Liver (tissue), 3 donors: ENCODE results near the gene ADAMTS2.

Experiments used
- GABPA ChIP-seq, 2 donors: IDR thresholded peaks in 1 of 2; conservative IDR thresholded peaks in 1 of 2; 2 replicates each; pipeline ENCODE4 v1.6.1; 2016; ENCODE audit warnings: antibody characterized with exemption in 2 of 2, mild to moderate bottlenecking in 1 of 2, moderate library complexity in 1 of 2
- HNF4A ChIP-seq, 2 donors: conservative IDR thresholded peaks; 2 replicates each; pipeline ENCODE4 v1.6.1; 2016; ENCODE audit warnings: antibody characterized with exemption in 2 of 2, mild to moderate bottlenecking in 2 of 2
- JUND ChIP-seq, 2 donors: IDR thresholded peaks; 2 replicates each; pipeline ENCODE4 v1.6.1; 2016; ENCODE audit warnings: antibody characterized with exemption in 2 of 2
- NR2F2 ChIP-seq: IDR thresholded peaks from 2 replicates; pipeline ENCODE4 v1.6.1; 2016; ENCODE audit warnings: antibody characterized with exemption
- RAD21 ChIP-seq, 2 donors: IDR thresholded peaks; 2 replicates each; pipeline ENCODE4 v1.6.1; 2016; ENCODE audit warnings: antibody characterized with exemption in 2 of 2, mild to moderate bottlenecking in 2 of 2
- RXRA ChIP-seq, 2 donors: IDR thresholded peaks; 2 replicates each; pipeline ENCODE4 v1.6.1; 2017 to 2018; ENCODE audit warnings: antibody characterized with exemption in 2 of 2, mild to moderate bottlenecking in 1 of 2
- SP1 ChIP-seq: IDR thresholded peaks from 2 replicates; pipeline ENCODE4 v1.6.1; 2018; ENCODE audit warnings: antibody characterized with exemption, mild to moderate bottlenecking
- TAF1 ChIP-seq: conservative IDR thresholded peaks from 2 replicates; pipeline ENCODE4 v1.6.1; 2016; ENCODE audit warnings: antibody characterized with exemption, mild to moderate bottlenecking
- YY1 ChIP-seq: IDR thresholded peaks from 2 replicates; pipeline ENCODE4 v1.6.1; 2016; ENCODE audit warnings: antibody characterized with exemption, mild to moderate bottlenecking
- TF ChIP-seq, protein P1 (sequence below): fragments of 150-350 bp; IDR thresholded peaks from 2 replicates; pipeline ENCODE4 v1.5.1; 2017; ENCODE audit warnings: improper control_type of control experiment, low read depth, low read length; ENCODE audit not compliant: missing input control
- TF ChIP-seq, protein P2 (sequence below): IDR thresholded peaks from 2 replicates; pipeline ENCODE4 v1.6.1; 2016; ENCODE audit warnings: antibody characterized with exemption, mild to moderate bottlenecking
- TF ChIP-seq, protein P3 (sequence below): IDR thresholded peaks from 2 replicates; pipeline ENCODE4 v1.6.1; 2016; ENCODE audit warnings: antibody characterized with exemption
- TF ChIP-seq, protein P4 (sequence below): IDR thresholded peaks from 2 replicates; pipeline ENCODE4 v1.6.1; 2016; ENCODE audit warnings: antibody characterized with exemption
- TF ChIP-seq, protein P5 (sequence below): IDR thresholded peaks from 2 replicates; pipeline ENCODE4 v1.6.1; 2016; ENCODE audit warnings: antibody characterized with exemption
- donor health status: healthy.
- donor health status: healthy.

DNA sequence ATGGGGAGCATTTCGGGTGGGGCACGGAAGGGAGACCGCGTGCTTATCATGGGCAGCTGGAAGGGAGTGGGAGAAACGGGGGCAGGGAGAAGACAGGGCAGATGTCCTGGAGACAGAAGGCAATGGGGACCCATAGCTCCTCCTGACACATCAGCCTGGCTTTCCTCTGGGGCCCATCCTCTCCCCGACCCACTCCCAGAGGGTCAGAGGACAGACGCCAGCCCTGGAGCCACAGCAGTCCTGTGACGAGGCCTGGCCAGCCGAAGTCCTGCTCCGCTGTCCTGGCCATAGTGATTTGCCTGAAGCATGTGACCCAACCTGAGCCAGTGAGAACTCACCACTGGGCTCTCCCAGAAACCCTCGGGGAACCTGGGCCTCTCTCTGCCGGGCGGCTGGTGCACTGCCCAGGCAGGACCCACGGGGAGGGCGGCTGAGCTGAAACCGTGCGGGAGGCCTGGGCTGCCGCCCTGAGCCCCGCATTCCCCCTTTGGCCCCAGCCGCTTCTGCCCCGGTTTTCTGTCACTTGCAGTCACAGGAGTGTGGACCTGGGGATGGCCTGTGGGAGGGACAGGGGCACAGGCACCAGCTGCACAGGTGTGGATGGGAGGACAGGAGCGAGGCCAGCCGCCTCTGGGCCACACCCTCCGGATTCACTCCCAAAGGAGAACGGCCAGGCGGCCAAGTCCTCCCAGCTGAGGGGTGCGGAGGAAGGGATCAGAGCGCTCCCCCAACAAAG lies 19.8 kb downstream of the ADAMTS2 start:
- no peak for TF ChIP-seq TAF1
- TF ChIP-seq GABPA (IDR thresholded peaks at IDR 0.05 in 1 of 2, conservative IDR thresholded peaks at IDR 0.05 in 1 of 2): no peak
- TF ChIP-seq, protein P1, sequence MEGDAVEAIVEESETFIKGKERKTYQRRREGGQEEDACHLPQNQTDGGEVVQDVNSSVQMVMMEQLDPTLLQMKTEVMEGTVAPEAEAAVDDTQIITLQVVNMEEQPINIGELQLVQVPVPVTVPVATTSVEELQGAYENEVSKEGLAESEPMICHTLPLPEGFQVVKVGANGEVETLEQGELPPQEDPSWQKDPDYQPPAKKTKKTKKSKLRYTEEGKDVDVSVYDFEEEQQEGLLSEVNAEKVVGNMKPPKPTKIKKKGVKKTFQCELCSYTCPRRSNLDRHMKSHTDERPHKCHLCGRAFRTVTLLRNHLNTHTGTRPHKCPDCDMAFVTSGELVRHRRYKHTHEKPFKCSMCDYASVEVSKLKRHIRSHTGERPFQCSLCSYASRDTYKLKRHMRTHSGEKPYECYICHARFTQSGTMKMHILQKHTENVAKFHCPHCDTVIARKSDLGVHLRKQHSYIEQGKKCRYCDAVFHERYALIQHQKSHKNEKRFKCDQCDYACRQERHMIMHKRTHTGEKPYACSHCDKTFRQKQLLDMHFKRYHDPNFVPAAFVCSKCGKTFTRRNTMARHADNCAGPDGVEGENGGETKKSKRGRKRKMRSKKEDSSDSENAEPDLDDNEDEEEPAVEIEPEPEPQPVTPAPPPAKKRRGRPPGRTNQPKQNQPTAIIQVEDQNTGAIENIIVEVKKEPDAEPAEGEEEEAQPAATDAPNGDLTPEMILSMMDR: no peak
- TF ChIP-seq, protein P2, sequence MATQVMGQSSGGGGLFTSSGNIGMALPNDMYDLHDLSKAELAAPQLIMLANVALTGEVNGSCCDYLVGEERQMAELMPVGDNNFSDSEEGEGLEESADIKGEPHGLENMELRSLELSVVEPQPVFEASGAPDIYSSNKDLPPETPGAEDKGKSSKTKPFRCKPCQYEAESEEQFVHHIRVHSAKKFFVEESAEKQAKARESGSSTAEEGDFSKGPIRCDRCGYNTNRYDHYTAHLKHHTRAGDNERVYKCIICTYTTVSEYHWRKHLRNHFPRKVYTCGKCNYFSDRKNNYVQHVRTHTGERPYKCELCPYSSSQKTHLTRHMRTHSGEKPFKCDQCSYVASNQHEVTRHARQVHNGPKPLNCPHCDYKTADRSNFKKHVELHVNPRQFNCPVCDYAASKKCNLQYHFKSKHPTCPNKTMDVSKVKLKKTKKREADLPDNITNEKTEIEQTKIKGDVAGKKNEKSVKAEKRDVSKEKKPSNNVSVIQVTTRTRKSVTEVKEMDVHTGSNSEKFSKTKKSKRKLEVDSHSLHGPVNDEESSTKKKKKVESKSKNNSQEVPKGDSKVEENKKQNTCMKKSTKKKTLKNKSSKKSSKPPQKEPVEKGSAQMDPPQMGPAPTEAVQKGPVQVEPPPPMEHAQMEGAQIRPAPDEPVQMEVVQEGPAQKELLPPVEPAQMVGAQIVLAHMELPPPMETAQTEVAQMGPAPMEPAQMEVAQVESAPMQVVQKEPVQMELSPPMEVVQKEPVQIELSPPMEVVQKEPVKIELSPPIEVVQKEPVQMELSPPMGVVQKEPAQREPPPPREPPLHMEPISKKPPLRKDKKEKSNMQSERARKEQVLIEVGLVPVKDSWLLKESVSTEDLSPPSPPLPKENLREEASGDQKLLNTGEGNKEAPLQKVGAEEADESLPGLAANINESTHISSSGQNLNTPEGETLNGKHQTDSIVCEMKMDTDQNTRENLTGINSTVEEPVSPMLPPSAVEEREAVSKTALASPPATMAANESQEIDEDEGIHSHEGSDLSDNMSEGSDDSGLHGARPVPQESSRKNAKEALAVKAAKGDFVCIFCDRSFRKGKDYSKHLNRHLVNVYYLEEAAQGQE: no peak
- TF ChIP-seq YY1: no peak
- TF ChIP-seq RAD21 (IDR thresholded peaks at IDR 0.05): no peak
- no peak for TF ChIP-seq JUND (IDR thresholded peaks at IDR 0.05)
- TF ChIP-seq, protein P3, sequence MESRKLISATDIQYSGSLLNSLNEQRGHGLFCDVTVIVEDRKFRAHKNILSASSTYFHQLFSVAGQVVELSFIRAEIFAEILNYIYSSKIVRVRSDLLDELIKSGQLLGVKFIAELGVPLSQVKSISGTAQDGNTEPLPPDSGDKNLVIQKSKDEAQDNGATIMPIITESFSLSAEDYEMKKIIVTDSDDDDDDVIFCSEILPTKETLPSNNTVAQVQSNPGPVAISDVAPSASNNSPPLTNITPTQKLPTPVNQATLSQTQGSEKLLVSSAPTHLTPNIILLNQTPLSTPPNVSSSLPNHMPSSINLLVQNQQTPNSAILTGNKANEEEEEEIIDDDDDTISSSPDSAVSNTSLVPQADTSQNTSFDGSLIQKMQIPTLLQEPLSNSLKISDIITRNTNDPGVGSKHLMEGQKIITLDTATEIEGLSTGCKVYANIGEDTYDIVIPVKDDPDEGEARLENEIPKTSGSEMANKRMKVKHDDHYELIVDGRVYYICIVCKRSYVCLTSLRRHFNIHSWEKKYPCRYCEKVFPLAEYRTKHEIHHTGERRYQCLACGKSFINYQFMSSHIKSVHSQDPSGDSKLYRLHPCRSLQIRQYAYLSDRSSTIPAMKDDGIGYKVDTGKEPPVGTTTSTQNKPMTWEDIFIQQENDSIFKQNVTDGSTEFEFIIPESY: no peak
- no peak for TF ChIP-seq RXRA (IDR thresholded peaks at IDR 0.05)
- TF ChIP-seq SP1: no peak
- TF ChIP-seq, protein P4, sequence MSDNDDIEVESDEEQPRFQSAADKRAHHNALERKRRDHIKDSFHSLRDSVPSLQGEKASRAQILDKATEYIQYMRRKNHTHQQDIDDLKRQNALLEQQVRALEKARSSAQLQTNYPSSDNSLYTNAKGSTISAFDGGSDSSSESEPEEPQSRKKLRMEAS: no peak
- TF ChIP-seq NR2F2: no peak
- TF ChIP-seq, protein P5, sequence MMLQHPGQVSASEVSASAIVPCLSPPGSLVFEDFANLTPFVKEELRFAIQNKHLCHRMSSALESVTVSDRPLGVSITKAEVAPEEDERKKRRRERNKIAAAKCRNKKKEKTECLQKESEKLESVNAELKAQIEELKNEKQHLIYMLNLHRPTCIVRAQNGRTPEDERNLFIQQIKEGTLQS: no peak
- no peak for TF ChIP-seq HNF4A (conservative IDR thresholded peaks at IDR 0.05)
